PC-9 (cell line): ENCODE data around the gene RIPOR1. TPM values are rescaled to one million over a fixed set of nuclear protein-coding genes. Genes with fewer than 3 reads are reported as not detected.

Experiments
- BruUV-seq: library from RNA; stranded (reverse); fragments of 400-500 nt; replicated peaks from 2 replicates; lab custom pipeline; 2021; lab: Mats Ljungman, UMichigan
- CTCF ChIA-PET: fragments of 300-600 bp; sonication (Branson Sonifier 250); formaldehyde crosslinking; loops from one replicate; lab custom pipeline; 2022; ENCODE audit warnings: antibody characterized with exemption; lab: Charles Lee
- POLR2A ChIA-PET: fragments of 300-600 bp; sonication (Branson Sonifier 250); formaldehyde crosslinking; loops from one replicate; lab custom pipeline; 2022; ENCODE audit warnings: antibody characterized with exemption; ENCODE audit not compliant: unreplicated experiment; lab: Charles Lee
- DNase-seq, 2 experiments: peaks; one replicate each; pipeline versions ENCODE4 v3.0.0 to v3.0.0-alpha.2; 2015 to 2022; ENCODE audit warnings: mixed read lengths in 1 of 2
- H2AFZ ChIP-seq: fragments of 200-600 bp; sonication (generic); 2 replicates; pipeline ENCODE4 v1.8.1; 2017; ENCODE audit warnings: antibody characterized with exemption
- H3F3A ChIP-seq: fragments of 200-600 bp; sonication (generic); 2 replicates; pipeline ENCODE4 v1.8.1; 2017; ENCODE audit warnings: antibody characterized with exemption, mild to moderate bottlenecking, low read depth; ENCODE audit not compliant: insufficient read depth
- H3K27ac ChIP-seq: fragments of 200-600 bp; sonication (generic); 2 replicates; pipeline ENCODE4 v1.6.1; 2016; ENCODE audit warnings: mixed run types
- H3K27me3 ChIP-seq: fragments of 200-600 bp; sonication (generic); 2 replicates; pipeline ENCODE4 v1.6.1; 2016; ENCODE audit warnings: low read depth, mixed run types; ENCODE audit not compliant: insufficient read depth
- H3K36me3 ChIP-seq: fragments of 200-600 bp; sonication (generic); 2 replicates; pipeline ENCODE4 v1.6.1; 2016; ENCODE audit warnings: low read depth, mixed run types
- H3K4me1 ChIP-seq: fragments of 200-600 bp; sonication (generic); replicated peaks from 2 replicates; pipeline ENCODE4 v1.6.1; 2016; ENCODE audit warnings: mixed run types; ENCODE audit not compliant: insufficient read depth
- H3K4me2 ChIP-seq: fragments of 200-600 bp; sonication (generic); 2 replicates; pipeline ENCODE4 v1.6.1; 2017; ENCODE audit warnings: mixed run types
- H3K4me3 ChIP-seq: fragments of 200-600 bp; sonication (generic); 2 replicates; pipeline ENCODE4 v1.6.1; 2016; ENCODE audit warnings: mixed run types
- H3K79me2 ChIP-seq: fragments of 200-600 bp; sonication (generic); 2 replicates; pipeline ENCODE4 v1.6.1; 2017; ENCODE audit warnings: low read depth, mixed run types
- H3K9me2 ChIP-seq: fragments of 200-600 bp; sonication (generic); 2 replicates; pipeline ENCODE4 v1.8.1; 2017; ENCODE audit warnings: mild to moderate bottlenecking; ENCODE audit not compliant: insufficient read depth
- H3K9me3 ChIP-seq: fragments of 200-600 bp; sonication (generic); 2 replicates; pipeline ENCODE4 v1.8.1; 2016; ENCODE audit warnings: low read depth; ENCODE audit not compliant: insufficient read depth
- H4K20me1 ChIP-seq: fragments of 200-600 bp; sonication (generic); 2 replicates; pipeline ENCODE4 v1.8.1; 2017; ENCODE audit not compliant: insufficient read depth
- CTCF ChIP-seq: fragments of 200-600 bp; sonication (generic); conservative IDR thresholded peaks from 2 replicates; pipeline ENCODE4 v1.6.1; 2017; ENCODE audit warnings: mixed run types, antibody characterized with exemption, mild to moderate bottlenecking, moderate library complexity
- EZH2 ChIP-seq: fragments of 200-600 bp; sonication (generic); IDR thresholded peaks from 2 replicates; pipeline ENCODE4 v1.8.0; 2017; ENCODE audit warnings: antibody characterized with exemption, low read depth
- intact Hi-C: fragments of 100-400 bp; cut with micrococcal nuclease; formaldehyde crosslinking; loops from one replicate; pipeline ENCODE4 v1.10.0; 2022; ENCODE audit not compliant: unreplicated experiment
- total RNA-seq: library from RNA; stranded (reverse); gene quantifications from 2 replicates; pipeline ENCODE4 v1.2.3, GENCODE V29; 2021

The RIPOR1 gene
- total RNA-seq, 1 experiment from 2014 or later = 76.7 TPM

- H3F3A ChIP-seq = peaks cover 13% of the 10 kb centered on the region; the same call in 1 of the 2 replicates
- H3K4me2 ChIP-seq = no peak overlapping the region
- intact Hi-C loops = no loop called here
- CTCF ChIA-PET = no interaction called here
- peaks cover 3% of the 10 kb centered on the region; the same call in 1 of the 2 replicates for H4K20me1 ChIP-seq
- no peak for TF ChIP-seq CTCF
- TF ChIP-seq EZH2 = no peak
- no peaks in the 10 kb centered on the region for H3K27me3 ChIP-seq
- no TSS peak for BruUV-seq
- DNase-seq = no peak
- no peak overlapping the region for H3K27ac ChIP-seq
- POLR2A ChIA-PET = interaction anchor here (0.6 kb wide), 1 partner anchor 816 kb away, joined by 4 read pairs; no protein-coding TSS in a partner anchor
- H3K9me3 ChIP-seq = no peaks in the 10 kb centered on the region
- no peak overlapping the region for H2AFZ ChIP-seq
- no peaks in the 10 kb centered on the region for H3K9me2 ChIP-seq
- H3K4me3 ChIP-seq = no peak overlapping the region
- H3K79me2 ChIP-seq = peaks cover 41% of the 10 kb centered on the region
- H3K4me1 ChIP-seq = peaks cover 7% of the 10 kb centered on the region
- no peaks in the 10 kb centered on the region for H3K36me3 ChIP-seq
Observed at GRCh38 chr16:67534431-67534830, 5.8 kb downstream of the RIPOR1 start.

GRCh38 chr16:67535201-67535600 is 6.6 kb downstream of the RIPOR1 start:
- Histone ChIP-seq H2AFZ (no peak overlapping the region), H3K4me1 (peaks cover 7% of the 10 kb centered on the region), H3K79me2 (peaks cover 35% of the 10 kb centered on the region), H4K20me1 (peaks cover 3% of the 10 kb centered on the region; the same call in 1 of the 2 replicates), H3K27me3 (no peaks in the 10 kb centered on the region), H3K27ac (no peak overlapping the region), H3K4me2 (no peak overlapping the region), H3K36me3 (no peaks in the 10 kb centered on the region), H3K9me2 (no peaks in the 10 kb centered on the region), H3K4me3 (no peak overlapping the region), H3K9me3 (no peaks in the 10 kb centered on the region), H3F3A (peaks cover 12% of the 10 kb centered on the region; the same call in 1 of the 2 replicates)
- no TSS peak for BruUV-seq
- ChIA-PET POLR2A (no interaction called here), CTCF (no interaction called here)
- no peak for TF ChIP-seq CTCF
- TF ChIP-seq EZH2 = no peak
- intact Hi-C loops = no loop called here
- no peak for DNase-seq

GRCh38 chr16:67537270-67537635 is 8.6 kb downstream of the RIPOR1 start:
- intact Hi-C loops = no loop called here
- Histone ChIP-seq H3K9me3 (no peaks in the 10 kb centered on the region), H3F3A (peaks cover 13% of the 10 kb centered on the region; the same call in 1 of the 2 replicates), H2AFZ (no peak overlapping the region), H3K36me3 (no peaks in the 10 kb centered on the region), H3K4me1 (no peaks in the 10 kb centered on the region), H3K4me2 (peak overlapping the region; percentile 80), H3K27me3 (no peaks in the 10 kb centered on the region), H4K20me1 (0 out of 2 replicates have a peak, but pooled peaks cover 2% of the 10 kb centered on the region), H3K4me3 (peak overlapping the region; percentile 59), H3K27ac (no peak overlapping the region), H3K79me2 (peaks cover 15% of the 10 kb centered on the region; the same call in 1 of the 2 replicates), H3K9me2 (no peaks in the 10 kb centered on the region)
- ChIA-PET CTCF (interaction anchor here (0.6 to 0.7 kb wide), 3 partner anchors 56 to 1266 kb away, joined by 3 read pairs; partner anchors contain the start of gene ATP6V0D1), POLR2A (no interaction called here)
- DNase-seq = peak in 1 of 2 experiments; percentile 56
- TF ChIP-seq CTCF = no peak
- TF ChIP-seq EZH2 = no peak
- no TSS peak for BruUV-seq
